Esophagus squamous epithelium (tissue), 4 donors: ENCODE measurements around the gene TRMT10C.

Experiments used
- CTCF ChIP-seq, 6 experiments: fragments of 450-650 bp in 4 of 6; fragments of 200-600 bp in 2 of 6; sonication (generic) in 2 of 6; IDR thresholded peaks; one replicate each; pipeline ENCODE4 v1.5.1; 2016 to 2019; ENCODE audit warnings: antibody characterized with exemption in 6 of 6, mild to moderate bottlenecking in 4 of 6, moderate library complexity in 4 of 6
- POLR2A ChIP-seq, 4 donors: fragments of 450-650 bp; IDR thresholded peaks; one replicate each; pipeline ENCODE4 v1.6.1; 2017; ENCODE audit warnings: antibody characterized with exemption in 4 of 4, mild to moderate bottlenecking in 4 of 4, moderate library complexity in 3 of 4

GRCh38 chr3:101615525-101615924, 53.9 kb downstream of the TRMT10C start:
- TF ChIP-seq CTCF (IDR thresholded peaks at IDR 0.05) = no peak
- no peak for TF ChIP-seq POLR2A (IDR thresholded peaks at IDR 0.05)
